ENCODE results near the gene MUTYH.

MUTYH gene

GRCh38 chr1:45327644-45328515, 12.4 kb downstream of the MUTYH start:
- DNase-seq (ENCODE audit: low spot score in 2 of 2) (no peak), ATAC-seq (replicated peaks; ENCODE audit: extremely low read depth, poor library complexity, severe bottlenecking) (no peak)
- H3K4me3 Mint-ChIP-seq, result peak overlapping the region; percentile 74
- no peak overlapping the region for H3K27ac Mint-ChIP-seq (ENCODE audit: low read depth)
- no peaks in the 10 kb centered on the region for H3K9me3 Mint-ChIP-seq
- peaks cover 5% of the 10 kb centered on the region for H3K36me3 Mint-ChIP-seq (ENCODE audit: insufficient read depth)
- peaks cover 20% of the 10 kb centered on the region for H3K4me1 Mint-ChIP-seq
- H3K27me3 Mint-ChIP-seq, result no peaks in the 10 kb centered on the region

- Mint-ChIP-seq H3K36me3 (ENCODE audit: insufficient read depth) (peaks cover 5% of the 10 kb centered on the region), H3K4me1 (peaks cover 20% of the 10 kb centered on the region), H3K4me3 (peak within 1 kb of the TSS; percentile 74), H3K27me3 (no peaks in the 10 kb centered on the region), H3K9me3 (no peaks in the 10 kb centered on the region), H3K27ac (ENCODE audit: low read depth) (peak within 1 kb of the TSS; percentile 49)
- DNase-seq (ENCODE audit: low spot score in 2 of 2) (no peak), ATAC-seq (replicated peaks; ENCODE audit: extremely low read depth, poor library complexity, severe bottlenecking) (peak; percentile 59)
Measured at GRCh38 chr1:45326627-45327623, 13.3 kb downstream of the MUTYH start, which contains the start of gene HPDL. TSS of gene HPDL (plus strand) at chr1:45326895. CDS start at chr1:45327149, 254 bp downstream.

GRCh38 chr1:45325851-45326506, 14.3 kb downstream of the MUTYH start:
- no peak for ATAC-seq (replicated peaks; ENCODE audit: extremely low read depth, poor library complexity, severe bottlenecking)

DNA sequence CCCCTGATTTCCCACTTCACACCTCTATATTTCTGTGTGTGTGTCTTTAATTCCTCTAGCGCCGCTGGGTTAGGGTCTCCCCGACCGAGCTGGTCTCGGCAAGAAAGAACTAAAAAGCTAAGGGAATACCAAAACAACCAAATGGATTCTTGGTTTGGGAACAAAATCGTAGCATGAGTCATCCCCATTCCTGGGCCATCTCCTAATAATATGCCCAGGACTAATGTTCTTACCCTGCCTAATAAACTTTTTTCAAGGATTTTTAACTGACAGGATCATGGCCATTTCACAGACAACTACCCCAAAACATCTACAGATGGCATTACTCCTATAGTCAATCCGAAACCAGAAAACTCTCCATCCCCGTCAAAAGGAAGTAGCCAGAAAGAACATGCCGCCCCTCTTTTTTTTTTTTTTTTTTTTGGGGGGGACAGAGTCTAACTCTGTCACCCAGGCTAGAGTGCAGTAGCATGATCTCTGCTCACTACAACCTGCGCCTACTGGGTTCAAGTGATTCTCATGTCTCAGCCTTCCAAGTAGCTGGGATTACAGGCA, 17.7 kb downstream of the MUTYH start:
- peaks cover 1% of the 10 kb centered on the region for H3K36me3 Mint-ChIP-seq (ENCODE audit: insufficient read depth)
- no peak overlapping the region for H3K4me3 Mint-ChIP-seq

More at GRCh38 chr1:45325851-45326506, 14.3 kb downstream of the MUTYH start:
- no peak for DNase-seq (ENCODE audit: low spot score in 2 of 2)
- Mint-ChIP-seq H3K36me3 (ENCODE audit: insufficient read depth) (peaks cover 3% of the 10 kb centered on the region), H3K4me1 (peaks cover 20% of the 10 kb centered on the region), H3K27ac (ENCODE audit: low read depth) (peak overlapping the region; percentile 49), H3K4me3 (peak overlapping the region; percentile 74), H3K27me3 (no peaks in the 10 kb centered on the region), H3K9me3 (no peaks in the 10 kb centered on the region)

GRCh38 chr1:45321444-45321843, 18.8 kb downstream of the MUTYH start:
- H3K27me3 Mint-ChIP-seq, result no peaks in the 10 kb centered on the region
- peaks cover 7% of the 10 kb centered on the region for H3K4me1 Mint-ChIP-seq
- no peak for DNase-seq (ENCODE audit: low spot score in 2 of 2)
- H3K36me3 Mint-ChIP-seq (ENCODE audit: insufficient read depth), result peaks cover 1% of the 10 kb centered on the region
- H3K4me3 Mint-ChIP-seq, result no peak overlapping the region
- no peak for ATAC-seq (replicated peaks; ENCODE audit: extremely low read depth, poor library complexity, severe bottlenecking)
- no peak overlapping the region for H3K27ac Mint-ChIP-seq (ENCODE audit: low read depth)
- no peaks in the 10 kb centered on the region for H3K9me3 Mint-ChIP-seq

More for the DNA sequence above, 17.7 kb downstream of the MUTYH start:
- ATAC-seq (replicated peaks; ENCODE audit: extremely low read depth, poor library complexity, severe bottlenecking) (no peak), DNase-seq (ENCODE audit: low spot score in 2 of 2) (no peak)
- H3K27me3 Mint-ChIP-seq, result no peaks in the 10 kb centered on the region
- no peaks in the 10 kb centered on the region for H3K9me3 Mint-ChIP-seq
- no peak overlapping the region for H3K27ac Mint-ChIP-seq (ENCODE audit: low read depth)
- peaks cover 11% of the 10 kb centered on the region for H3K4me1 Mint-ChIP-seq

DNA sequence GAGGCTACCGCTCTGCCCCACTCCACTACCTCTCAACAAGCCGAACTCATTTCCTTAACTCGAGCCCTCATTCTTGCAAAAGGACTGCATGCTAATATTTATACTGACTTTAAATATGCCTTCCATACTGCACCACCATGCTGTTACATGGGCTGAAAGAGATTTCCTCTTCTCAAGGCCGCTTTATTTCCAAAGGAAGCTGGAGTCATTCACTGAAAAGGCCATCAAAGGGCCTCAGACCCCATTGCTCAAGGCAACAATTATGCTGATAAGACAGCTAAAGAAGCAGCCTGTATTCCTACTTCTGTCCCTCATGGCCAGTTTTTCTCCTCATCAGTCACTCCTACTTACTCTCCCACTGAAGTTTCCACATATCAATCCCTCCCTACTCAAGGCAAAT, 20.5 kb downstream of the MUTYH start:
- Mint-ChIP-seq H3K4me3 (no peak overlapping the region), H3K4me1 (no peaks in the 10 kb centered on the region), H3K27ac (ENCODE audit: low read depth) (no peak overlapping the region), H3K27me3 (no peaks in the 10 kb centered on the region), H3K36me3 (ENCODE audit: insufficient read depth) (no peaks in the 10 kb centered on the region), H3K9me3 (no peaks in the 10 kb centered on the region)
- ATAC-seq (replicated peaks; ENCODE audit: extremely low read depth, poor library complexity, severe bottlenecking) (no peak), DNase-seq (ENCODE audit: low spot score in 2 of 2) (no peak)

DNA sequence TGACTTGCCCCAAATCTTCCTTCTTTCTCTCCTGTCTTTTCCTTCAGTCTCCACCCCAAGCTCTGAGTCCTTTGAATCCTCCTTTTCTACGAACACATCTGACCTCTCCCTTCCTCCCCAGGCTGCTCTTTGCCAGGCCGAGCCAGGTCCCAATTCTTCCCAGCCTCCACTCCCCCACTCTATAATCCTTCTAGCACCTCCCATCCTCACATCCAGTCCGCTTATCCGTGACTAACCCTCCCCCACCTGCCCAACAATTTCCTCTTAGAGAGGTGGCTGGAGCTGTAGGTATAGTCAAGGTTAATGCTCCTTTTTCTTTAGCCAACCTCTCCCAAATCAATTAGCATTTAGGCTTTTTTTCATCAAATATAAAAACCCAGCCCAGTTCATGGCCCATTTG, 23.1 kb downstream of the MUTYH start:
- H3K36me3 Mint-ChIP-seq (ENCODE audit: insufficient read depth), result no peaks in the 10 kb centered on the region
- no peak overlapping the region for H3K4me3 Mint-ChIP-seq
- no peaks in the 10 kb centered on the region for H3K27me3 Mint-ChIP-seq
- DNase-seq (ENCODE audit: low spot score in 2 of 2) (no peak), ATAC-seq (replicated peaks; ENCODE audit: extremely low read depth, poor library complexity, severe bottlenecking) (no peak)
- no peaks in the 10 kb centered on the region for H3K9me3 Mint-ChIP-seq
- no peak overlapping the region for H3K27ac Mint-ChIP-seq (ENCODE audit: low read depth)
- no peaks in the 10 kb centered on the region for H3K4me1 Mint-ChIP-seq

GRCh38 chr1:45314266-45314665, 26.0 kb downstream of the MUTYH start:
- no peaks in the 10 kb centered on the region for H3K4me1 Mint-ChIP-seq
- DNase-seq (ENCODE audit: low spot score in 2 of 2), result no peak
- H3K4me3 Mint-ChIP-seq, result no peak overlapping the region
- no peaks in the 10 kb centered on the region for H3K36me3 Mint-ChIP-seq (ENCODE audit: insufficient read depth)
- ATAC-seq (replicated peaks; ENCODE audit: extremely low read depth, poor library complexity, severe bottlenecking), result no peak
- no peaks in the 10 kb centered on the region for H3K27me3 Mint-ChIP-seq
- no peak overlapping the region for H3K27ac Mint-ChIP-seq (ENCODE audit: low read depth)
- H3K9me3 Mint-ChIP-seq, result no peaks in the 10 kb centered on the region

- H3K27ac Mint-ChIP-seq (ENCODE audit: low read depth), result no peak overlapping the region
- peaks cover 18% of the 10 kb centered on the region for H3K4me1 Mint-ChIP-seq
- H3K9me3 Mint-ChIP-seq, result no peaks in the 10 kb centered on the region
- no peaks in the 10 kb centered on the region for H3K27me3 Mint-ChIP-seq
- no peak overlapping the region for H3K4me3 Mint-ChIP-seq
- no peak for DNase-seq (ENCODE audit: low spot score in 2 of 2)
- ATAC-seq (replicated peaks; ENCODE audit: extremely low read depth, poor library complexity, severe bottlenecking), result no peak
- peaks cover 11% of the 10 kb centered on the region for H3K36me3 Mint-ChIP-seq (ENCODE audit: insufficient read depth)
Measured at GRCh38 chr1:45306905-45307304, 33.3 kb downstream of the MUTYH start.

- ATAC-seq (replicated peaks; ENCODE audit: extremely low read depth, poor library complexity, severe bottlenecking) (no peak), DNase-seq (ENCODE audit: low spot score in 2 of 2) (no peak)
- H3K4me1 Mint-ChIP-seq, result peaks cover 18% of the 10 kb centered on the region
- peaks cover 11% of the 10 kb centered on the region for H3K36me3 Mint-ChIP-seq (ENCODE audit: insufficient read depth)
- H3K27me3 Mint-ChIP-seq, result no peaks in the 10 kb centered on the region
- H3K4me3 Mint-ChIP-seq, result no peak overlapping the region
- H3K9me3 Mint-ChIP-seq, result no peaks in the 10 kb centered on the region
- H3K27ac Mint-ChIP-seq (ENCODE audit: low read depth), result no peak overlapping the region
Measured at GRCh38 chr1:45306319-45306718, 33.9 kb downstream of the MUTYH start.

DNA sequence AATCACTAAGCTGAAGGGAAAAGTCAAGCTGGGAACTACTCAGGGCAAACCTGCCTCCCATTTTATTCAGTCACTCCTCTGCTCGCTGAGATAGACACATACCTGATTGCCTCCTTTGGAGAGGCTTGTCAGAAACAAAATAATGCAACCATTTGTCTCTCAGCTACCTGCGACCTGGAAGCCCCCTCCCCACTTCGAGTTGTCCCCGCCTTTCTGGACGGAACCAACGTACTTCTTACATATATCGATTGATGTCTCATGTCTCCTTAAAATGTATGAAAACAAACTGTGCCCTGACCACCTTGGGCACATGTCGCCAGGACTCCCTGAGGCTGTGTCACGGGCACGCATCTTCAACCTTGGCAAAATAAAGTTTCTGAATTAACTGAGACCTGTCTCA, 35.0 kb downstream of the MUTYH start:
- H3K36me3 Mint-ChIP-seq (ENCODE audit: insufficient read depth), result peaks cover 11% of the 10 kb centered on the region
- H3K27ac Mint-ChIP-seq (ENCODE audit: low read depth), result peak overlapping the region; percentile 94
- H3K27me3 Mint-ChIP-seq, result no peaks in the 10 kb centered on the region
- ATAC-seq (replicated peaks; ENCODE audit: extremely low read depth, poor library complexity, severe bottlenecking) (no peak), DNase-seq (ENCODE audit: low spot score in 2 of 2) (no peak)
- H3K9me3 Mint-ChIP-seq, result no peaks in the 10 kb centered on the region
- H3K4me3 Mint-ChIP-seq, result peak overlapping the region; percentile 89
- peaks cover 18% of the 10 kb centered on the region for H3K4me1 Mint-ChIP-seq
